GM12878 (cell line): Measurements from ENCODE around the gene SPOCK1. TPM values are rescaled to one million over a fixed set of nuclear protein-coding genes. Genes with fewer than 3 reads are reported as not detected.

ENCODE experiments used
- ATAC-seq: fragments of 200-7000 bp; cut with Tn5 transposase; 3 replicates; pipeline ENCODE4 v1.9.1; 2020; ENCODE audit warnings: mild to moderate bottlenecking, moderate library complexity
- BruUV-seq: library from RNA; stranded (reverse); fragments of 400-500 nt; replicated peaks from 2 replicates; lab custom pipeline; 2021; lab: Mats Ljungman, UMichigan
- CTCF ChIA-PET: fragments of 300-600 bp; sonication (Branson Sonifier 250); formaldehyde crosslinking; extraction: SDS; loops from one replicate; lab custom pipeline; 2021; ENCODE audit warnings: inconsistent platforms; lab: Yijun Ruan, JAX
- POLR2A ChIA-PET: fragments of 350-600 bp; formaldehyde crosslinking; extraction: SDS; loops from one replicate; lab custom pipeline; 2021; ENCODE audit warnings: inconsistent platforms; lab: Charles Lee
- RAD21 ChIA-PET: fragments of 300-600 bp; sonication (Branson Sonifier 250); formaldehyde crosslinking; loops from one replicate; lab custom pipeline; 2023; ENCODE audit warnings: antibody characterized with exemption; ENCODE audit not compliant: unreplicated experiment; lab: Charles Lee
- SMC1A ChIA-PET: fragments of 300-600 bp; sonication (Branson Sonifier 250); formaldehyde crosslinking; loops from one replicate; lab custom pipeline; 2023; ENCODE audit not compliant: unreplicated experiment, uncharacterized antibody; lab: Charles Lee
- DNase-seq: peaks from one replicate; pipeline ENCODE4 v3.0.0-alpha.2; 2011; ENCODE audit warnings: low read depth, low spot score
- FAIRE-seq: peaks from 3 replicates; lab custom pipeline; 2011; peaks lifted over from hg19 to GRCh38; lab: Jason Lieb, UNC
- H2AFZ ChIP-seq: 2 replicates; pipeline ENCODE4 v1.6.0; 2011; ENCODE audit warnings: low read depth, low read length, control low read depth; ENCODE audit not compliant: control insufficient read depth
- H3K27ac ChIP-seq: 2 replicates; pipeline ENCODE4 v1.5.1; 2011; ENCODE audit warnings: control low read depth; ENCODE audit not compliant: control insufficient read depth, insufficient read depth
- H3K27me3 ChIP-seq, 2 experiments: replicated peaks in 1 of 2; 2 replicates each; pipeline versions ENCODE4 v1.6.0 to v1.6.1; 2011; ENCODE audit warnings: low read length in 1 of 2; ENCODE audit not compliant: control insufficient read depth in 2 of 2, insufficient read depth in 2 of 2
- H3K36me3 ChIP-seq, 2 experiments: 2 replicates each; pipeline ENCODE4 v1.5.1; 2011; ENCODE audit warnings: low read length in 1 of 2; ENCODE audit not compliant: control insufficient read depth in 2 of 2, insufficient read depth in 2 of 2
- H3K4me1 ChIP-seq: 2 replicates; pipeline ENCODE4 v1.6.1; 2011; ENCODE audit warnings: mild to moderate bottlenecking, low read length, moderate library complexity, mixed read lengths; ENCODE audit not compliant: control insufficient read depth, insufficient read depth
- H3K4me2 ChIP-seq: 2 replicates; pipeline ENCODE4 v1.6.0; 2011; ENCODE audit warnings: control low read depth; ENCODE audit not compliant: control insufficient read depth, insufficient read depth
- H3K4me3 ChIP-seq: fragments of 200-600 bp; sonication (generic); 2 replicates; pipeline ENCODE4 v1.5.1; 2016
- H3K79me2 ChIP-seq: 2 replicates; pipeline ENCODE4 v1.6.0; 2011; ENCODE audit warnings: low read length; ENCODE audit not compliant: control insufficient read depth, insufficient read depth
- H3K9ac ChIP-seq: 2 replicates; pipeline ENCODE4 v1.8.0; 2011; ENCODE audit warnings: low read length, control low read depth, mixed read lengths; ENCODE audit not compliant: control insufficient read depth, insufficient read depth
- H3K9me3 ChIP-seq: replicated peaks from 3 replicates; pipeline ENCODE4 v1.5.1; 2011; ENCODE audit warnings: mild to moderate bottlenecking, low read length; ENCODE audit not compliant: control insufficient read depth, insufficient read depth
- H4K20me1 ChIP-seq: 2 replicates; pipeline ENCODE4 v1.6.0; 2011; ENCODE audit not compliant: control insufficient read depth, insufficient read depth
- CHD2 ChIP-seq: IDR thresholded peaks from 2 replicates; pipeline ENCODE4 v1.6.1; 2011; ENCODE audit warnings: low read depth, low read length, improper control_type of control experiment, borderline replicate concordance
- CREB1 ChIP-seq: IDR thresholded peaks from 2 replicates; pipeline ENCODE4 v1.6.1; 2012; ENCODE audit warnings: low read depth, mild to moderate bottlenecking, inconsistent platforms
- KLF5 ChIP-seq: fragments of 450-650 bp; IDR thresholded peaks from 2 replicates; pipeline ENCODE4 v1.6.1; 2014; ENCODE audit warnings: mild to moderate bottlenecking; ENCODE audit not compliant: partially characterized antibody
- MTA2 ChIP-seq: fragments of 450-650 bp; IDR thresholded peaks from 2 replicates; pipeline ENCODE4 v1.6.1; 2016; ENCODE audit warnings: low read depth, mild to moderate bottlenecking, moderate library complexity
- MTA3 ChIP-seq: IDR thresholded peaks from 2 replicates; pipeline ENCODE4 v1.6.1; 2012; ENCODE audit warnings: low read length, inconsistent platforms, borderline replicate concordance
- NR2C2 ChIP-seq: IDR thresholded peaks from 2 replicates; pipeline ENCODE4 v1.6.1; 2011; ENCODE audit warnings: borderline replicate concordance, low read depth; ENCODE audit not compliant: control insufficient read depth, insufficient read length
- PAX5 ChIP-seq: IDR thresholded peaks from 2 replicates; pipeline ENCODE4 v1.6.1; 2011; ENCODE audit warnings: low read depth, low read length, borderline replicate concordance
- POU2F2 ChIP-seq: IDR thresholded peaks from 3 replicates; pipeline ENCODE4 v1.6.1; 2011; ENCODE audit warnings: low read depth, mild to moderate bottlenecking, low read length, borderline replicate concordance
- SP1 ChIP-seq: IDR thresholded peaks from one replicate; pipeline ENCODE4 v1.6.1; 2011; ENCODE audit warnings: low read depth, low read length
- STAT1 ChIP-seq: fragments of 450-650 bp; conservative IDR thresholded peaks from 2 replicates; pipeline ENCODE4 v1.6.1; 2014; ENCODE audit warnings: antibody characterized with exemption, mild to moderate bottlenecking
- ZSCAN29 ChIP-seq: fragments of 450-650 bp; IDR thresholded peaks from 2 replicates; pipeline ENCODE4 v1.6.1; 2017; ENCODE audit warnings: mild to moderate bottlenecking, moderate library complexity
- WGBS: methylation state at CpG from one replicate; pipeline ENCODE4 v1.1.6; 2016; ENCODE audit warnings: low lambda C conversion rate; ENCODE audit not compliant: insufficient replicate concordance, insufficient coverage; ENCODE audit errors: missing lambda C conversion rate; 5-methylcytosine and 5-hydroxymethylcytosine counted together
- in situ Hi-C: fragments of 300-500 bp; cut with MboI; formaldehyde crosslinking; loops from 9 replicates; pipeline ENCODE4 v1.14.3; 2018; ENCODE audit warnings: mixed read lengths
- intact Hi-C: fragments of 100-400 bp; cut with micrococcal nuclease; formaldehyde crosslinking; loops from one replicate; pipeline ENCODE4 v1.14.2; 2022; ENCODE audit not compliant: unreplicated experiment
- polyA plus RNA-seq, 11 experiments: library from polyadenylated mRNA; depleted of rRNA in 4 of 11; unstranded in 6 of 11; stranded (reverse) in 5 of 11; fragments of >200 nt; fragmentation: Nextera tagmentation in 4 of 11; fragmentation: Illumina TruSeq in 1 of 11; extraction: Ambion mirVana in 4 of 11; extraction: Trizol in 1 of 11; gene quantifications; 1 replicate in 1 of 11; 2 replicates in 10 of 11; pipeline versions ENCODE4 v1.2.1 to v1.2.3, GENCODE V29; 2011 to 2016; ENCODE audit warnings: inconsistent platforms in 2 of 11, missing spikeins in 2 of 11, low read depth in 1 of 11
- total RNA-seq, 4 experiments: library from RNA; depleted of rRNA in 3 of 4; stranded (reverse); fragments of >200 nt in 3 of 4; fragmentation: Illumina TruSeq in 1 of 4; extraction: Trizol in 1 of 4; gene quantifications; 2 replicates each; pipeline versions ENCODE4 v1.2.1 to v1.2.3, GENCODE V29; 2013 to 2021
- TF ChIP-seq, protein P1 (sequence below): fragments of 450-650 bp; IDR thresholded peaks from 2 replicates; pipeline ENCODE4 v1.6.1; 2018; ENCODE audit warnings: borderline replicate concordance, mild to moderate bottlenecking; ENCODE audit not compliant: partially characterized antibody
- TF ChIP-seq, protein P2 (sequence below): IDR thresholded peaks from 2 replicates; pipeline ENCODE4 v1.6.1; 2012; ENCODE audit warnings: improper control_type of control experiment, low read depth, low read length; ENCODE audit not compliant: insufficient replicate concordance

The SPOCK1 gene
- total and polyA plus RNA-seq, 10 of the 15 experiments (the other 5 are each of a cell fraction or from before 2014, with no cell fraction given), result 0.06 to 0.68 (median 0.25) TPM; not detected in 3

DNA sequence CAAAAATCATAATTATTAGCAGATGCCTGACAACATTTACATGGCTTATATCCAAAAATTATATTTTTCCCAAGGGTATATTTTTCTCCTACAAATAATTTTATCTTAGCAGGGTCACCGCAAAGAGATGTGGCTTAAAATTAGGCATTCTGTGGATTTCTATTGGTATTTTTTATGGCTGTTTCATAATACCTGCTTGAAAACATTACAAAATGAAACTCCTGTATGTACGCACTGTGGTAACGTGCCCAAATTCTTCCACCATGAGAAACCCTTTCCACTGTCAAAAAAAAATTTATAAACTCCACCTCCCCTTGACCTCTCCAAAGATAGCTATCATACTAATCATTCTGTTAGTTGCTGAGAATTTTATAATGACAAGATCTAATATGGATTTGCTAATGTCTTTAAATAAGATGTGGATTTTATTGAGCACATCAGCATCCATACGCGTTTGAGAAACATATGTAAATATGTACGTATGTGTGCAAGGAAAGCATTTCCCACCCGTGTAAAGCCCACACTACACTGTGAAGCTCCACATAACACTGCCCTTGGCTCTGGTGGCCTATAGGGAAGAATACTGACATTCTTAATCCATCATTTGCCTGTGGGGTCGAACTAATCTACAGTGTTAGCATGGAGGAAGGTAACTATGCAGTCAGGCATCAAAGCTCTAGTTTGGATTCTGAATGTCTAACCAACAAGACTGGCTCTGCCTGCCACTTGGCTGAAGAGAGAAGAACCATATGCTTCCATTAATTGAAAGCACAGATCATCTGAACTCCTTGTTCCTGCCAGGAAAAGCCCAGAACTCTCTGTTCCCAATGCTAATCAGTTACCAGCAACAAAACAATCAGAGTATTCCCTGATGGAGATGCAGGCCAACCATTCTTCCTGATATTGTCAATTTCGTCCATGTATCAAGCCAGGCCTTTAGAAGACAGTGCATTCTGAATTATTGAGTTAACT lies 244.7 kb downstream of the SPOCK1 start:
- no TSS peak for BruUV-seq

More for the DNA sequence above, 244.7 kb downstream of the SPOCK1 start:
- Histone ChIP-seq H3K9ac (no peak overlapping the region), H3K9me3 (no peaks in the 10 kb centered on the region), H3K4me1 (no peaks in the 10 kb centered on the region), H3K27ac (no peak overlapping the region), H3K27me3 (no peaks in the 10 kb centered on the region; a peak in 1 of 4 replicates), H4K20me1 (no peaks in the 10 kb centered on the region), H3K36me3 (no peaks in the 10 kb centered on the region), H3K4me3 (no peak overlapping the region), H3K79me2 (no peaks in the 10 kb centered on the region), H3K4me2 (no peak overlapping the region), H2AFZ (no peak overlapping the region)
- SMC1A ChIA-PET, result no interaction called here
- no peak for ATAC-seq
- no peak for FAIRE-seq
- TF ChIP-seq MTA3, result no peak
- no peak for TF ChIP-seq CREB1
- TF ChIP-seq NR2C2, result no peak
- TF ChIP-seq CHD2, result no peak
- no peak for TF ChIP-seq STAT1
- TF ChIP-seq MTA2, result no peak
- TF ChIP-seq, protein P1, sequence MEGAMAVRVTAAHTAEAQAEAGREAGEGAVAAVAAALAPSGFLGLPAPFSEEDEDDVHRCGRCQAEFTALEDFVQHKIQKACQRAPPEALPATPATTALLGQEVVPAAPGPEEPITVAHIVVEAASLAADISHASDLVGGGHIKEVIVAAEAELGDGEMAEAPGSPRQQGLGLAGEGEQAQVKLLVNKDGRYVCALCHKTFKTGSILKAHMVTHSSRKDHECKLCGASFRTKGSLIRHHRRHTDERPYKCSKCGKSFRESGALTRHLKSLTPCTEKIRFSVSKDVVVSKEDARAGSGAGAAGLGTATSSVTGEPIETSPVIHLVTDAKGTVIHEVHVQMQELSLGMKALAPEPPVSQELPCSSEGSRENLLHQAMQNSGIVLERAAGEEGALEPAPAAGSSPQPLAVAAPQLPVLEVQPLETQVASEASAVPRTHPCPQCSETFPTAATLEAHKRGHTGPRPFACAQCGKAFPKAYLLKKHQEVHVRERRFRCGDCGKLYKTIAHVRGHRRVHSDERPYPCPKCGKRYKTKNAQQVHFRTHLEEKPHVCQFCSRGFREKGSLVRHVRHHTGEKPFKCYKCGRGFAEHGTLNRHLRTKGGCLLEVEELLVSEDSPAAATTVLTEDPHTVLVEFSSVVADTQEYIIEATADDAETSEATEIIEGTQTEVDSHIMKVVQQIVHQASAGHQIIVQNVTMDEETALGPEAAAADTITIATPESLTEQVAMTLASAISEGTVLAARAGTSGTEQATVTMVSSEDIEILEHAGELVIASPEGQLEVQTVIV, result no peak
- no peak for TF ChIP-seq SP1
- no peak for TF ChIP-seq KLF5
- no peak for TF ChIP-seq POU2F2
- no peak for TF ChIP-seq PAX5
- no peak for TF ChIP-seq ZSCAN29
- TF ChIP-seq, protein P2, sequence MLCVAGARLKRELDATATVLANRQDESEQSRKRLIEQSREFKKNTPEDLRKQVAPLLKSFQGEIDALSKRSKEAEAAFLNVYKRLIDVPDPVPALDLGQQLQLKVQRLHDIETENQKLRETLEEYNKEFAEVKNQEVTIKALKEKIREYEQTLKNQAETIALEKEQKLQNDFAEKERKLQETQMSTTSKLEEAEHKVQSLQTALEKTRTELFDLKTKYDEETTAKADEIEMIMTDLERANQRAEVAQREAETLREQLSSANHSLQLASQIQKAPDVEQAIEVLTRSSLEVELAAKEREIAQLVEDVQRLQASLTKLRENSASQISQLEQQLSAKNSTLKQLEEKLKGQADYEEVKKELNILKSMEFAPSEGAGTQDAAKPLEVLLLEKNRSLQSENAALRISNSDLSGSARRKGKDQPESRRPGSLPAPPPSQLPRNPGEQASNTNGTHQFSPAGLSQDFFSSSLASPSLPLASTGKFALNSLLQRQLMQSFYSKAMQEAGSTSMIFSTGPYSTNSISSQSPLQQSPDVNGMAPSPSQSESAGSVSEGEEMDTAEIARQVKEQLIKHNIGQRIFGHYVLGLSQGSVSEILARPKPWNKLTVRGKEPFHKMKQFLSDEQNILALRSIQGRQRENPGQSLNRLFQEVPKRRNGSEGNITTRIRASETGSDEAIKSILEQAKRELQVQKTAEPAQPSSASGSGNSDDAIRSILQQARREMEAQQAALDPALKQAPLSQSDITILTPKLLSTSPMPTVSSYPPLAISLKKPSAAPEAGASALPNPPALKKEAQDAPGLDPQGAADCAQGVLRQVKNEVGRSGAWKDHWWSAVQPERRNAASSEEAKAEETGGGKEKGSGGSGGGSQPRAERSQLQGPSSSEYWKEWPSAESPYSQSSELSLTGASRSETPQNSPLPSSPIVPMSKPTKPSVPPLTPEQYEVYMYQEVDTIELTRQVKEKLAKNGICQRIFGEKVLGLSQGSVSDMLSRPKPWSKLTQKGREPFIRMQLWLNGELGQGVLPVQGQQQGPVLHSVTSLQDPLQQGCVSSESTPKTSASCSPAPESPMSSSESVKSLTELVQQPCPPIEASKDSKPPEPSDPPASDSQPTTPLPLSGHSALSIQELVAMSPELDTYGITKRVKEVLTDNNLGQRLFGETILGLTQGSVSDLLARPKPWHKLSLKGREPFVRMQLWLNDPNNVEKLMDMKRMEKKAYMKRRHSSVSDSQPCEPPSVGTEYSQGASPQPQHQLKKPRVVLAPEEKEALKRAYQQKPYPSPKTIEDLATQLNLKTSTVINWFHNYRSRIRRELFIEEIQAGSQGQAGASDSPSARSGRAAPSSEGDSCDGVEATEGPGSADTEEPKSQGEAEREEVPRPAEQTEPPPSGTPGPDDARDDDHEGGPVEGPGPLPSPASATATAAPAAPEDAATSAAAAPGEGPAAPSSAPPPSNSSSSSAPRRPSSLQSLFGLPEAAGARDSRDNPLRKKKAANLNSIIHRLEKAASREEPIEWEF, result no peak
- DNase-seq, result no peak
- CTCF ChIA-PET, result no interaction called here
- POLR2A ChIA-PET, result no interaction called here
- in situ Hi-C loops, result no loop called here
- intact Hi-C loops, result no loop called here
- RAD21 ChIA-PET, result no interaction called here
- WGBS, result 52% methylated on average over 9 of the region's 9 CpGs
